Parathyroid adenoma (tissue), 2 donors: Measurements from ENCODE around the gene AHNAK2.

Experiments
- H2AFZ ChIP-seq: fragments of 300-600 bp; sonication (generic); one replicate; pipeline ENCODE4 v1.7.0; 2017; ENCODE audit warnings: antibody characterized with exemption, mild to moderate bottlenecking
- H3K27ac ChIP-seq: fragments of 300-600 bp; sonication (generic); one replicate; pipeline ENCODE4 v1.7.0; 2017
- H3K27me3 ChIP-seq: fragments of 300-600 bp; sonication (generic); one replicate; pipeline ENCODE4 v1.7.0; 2017; ENCODE audit warnings: low read length; ENCODE audit not compliant: control insufficient read depth, insufficient read depth
- H3K36me3 ChIP-seq: fragments of 300-600 bp; sonication (generic); one replicate; pipeline ENCODE4 v1.7.0; 2017; ENCODE audit warnings: low read length; ENCODE audit not compliant: control insufficient read depth, insufficient read depth
- H3K4me1 ChIP-seq: fragments of 300-600 bp; sonication (generic); one replicate; pipeline ENCODE4 v1.7.0; 2017; ENCODE audit warnings: control low read depth
- H3K4me2 ChIP-seq: fragments of 300-600 bp; sonication (generic); one replicate; pipeline ENCODE4 v1.7.0; 2017; ENCODE audit warnings: low read length
- H3K4me3 ChIP-seq: fragments of 300-600 bp; sonication (generic); one replicate; pipeline ENCODE4 v1.7.0; 2017; ENCODE audit warnings: low read depth, low read length
- H3K79me2 ChIP-seq: fragments of 300-600 bp; sonication (generic); one replicate; pipeline ENCODE4 v1.7.0; 2017; ENCODE audit warnings: control low read depth
- H3K9ac ChIP-seq: fragments of 300-600 bp; sonication (generic); one replicate; pipeline ENCODE4 v1.7.0; 2017; ENCODE audit warnings: mild to moderate bottlenecking
- H3K9me3 ChIP-seq: fragments of 300-600 bp; sonication (generic); one replicate; pipeline ENCODE4 v1.7.0; 2017; ENCODE audit warnings: low read length; ENCODE audit not compliant: control insufficient read depth
- TF ChIP-seq, protein P1 (sequence below): fragments of 300-600 bp; sonication (generic); IDR thresholded peaks from one replicate; pipeline ENCODE4 v1.7.0; 2017; ENCODE audit warnings: antibody characterized with exemption, mild to moderate bottlenecking
- donor health status: primary hyperparathyroidism.

AHNAK2 gene

DNA sequence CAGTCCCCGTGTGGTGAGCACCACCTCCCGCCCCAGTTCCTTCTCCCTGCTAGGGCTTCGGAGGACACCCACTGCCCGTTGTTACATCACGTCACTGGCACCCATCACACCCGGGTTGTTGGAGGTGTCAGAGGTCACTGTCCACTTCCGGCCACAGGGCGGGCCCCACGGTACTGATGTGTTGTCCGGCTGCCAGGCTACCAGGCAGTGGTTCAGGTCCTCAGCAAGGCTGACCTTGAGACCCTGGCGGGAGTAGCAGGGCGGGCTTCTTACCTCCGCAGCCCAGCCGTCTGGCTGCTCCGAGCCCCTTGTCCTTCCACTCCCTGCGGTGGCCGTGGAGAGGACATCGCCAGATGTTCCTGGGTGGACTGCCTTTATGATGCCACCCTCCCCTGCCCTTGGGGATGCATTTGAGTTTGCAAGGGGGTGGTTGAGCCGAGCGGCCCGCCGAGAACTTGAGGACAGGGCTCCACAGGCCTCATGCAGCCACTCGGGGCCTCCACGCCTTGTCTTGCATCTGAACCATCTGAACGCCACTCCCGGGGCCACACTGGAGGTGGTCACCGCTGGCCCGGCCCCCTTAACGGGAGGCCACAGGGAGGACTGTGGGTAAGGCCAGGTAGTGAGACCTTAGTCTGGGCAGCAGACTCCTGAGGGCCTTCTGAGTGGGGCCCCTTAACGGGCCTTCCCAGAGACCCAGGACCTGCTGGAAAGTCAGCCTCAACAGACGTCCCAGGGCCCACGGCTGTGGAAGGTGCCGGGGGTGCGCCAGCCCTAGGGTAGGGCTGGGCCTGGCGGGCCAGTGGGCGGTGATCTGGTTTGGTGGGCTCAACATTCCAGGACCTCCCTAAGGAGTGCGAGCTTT is 80.6 kb downstream of the AHNAK2 start:
- TF ChIP-seq, protein P1, sequence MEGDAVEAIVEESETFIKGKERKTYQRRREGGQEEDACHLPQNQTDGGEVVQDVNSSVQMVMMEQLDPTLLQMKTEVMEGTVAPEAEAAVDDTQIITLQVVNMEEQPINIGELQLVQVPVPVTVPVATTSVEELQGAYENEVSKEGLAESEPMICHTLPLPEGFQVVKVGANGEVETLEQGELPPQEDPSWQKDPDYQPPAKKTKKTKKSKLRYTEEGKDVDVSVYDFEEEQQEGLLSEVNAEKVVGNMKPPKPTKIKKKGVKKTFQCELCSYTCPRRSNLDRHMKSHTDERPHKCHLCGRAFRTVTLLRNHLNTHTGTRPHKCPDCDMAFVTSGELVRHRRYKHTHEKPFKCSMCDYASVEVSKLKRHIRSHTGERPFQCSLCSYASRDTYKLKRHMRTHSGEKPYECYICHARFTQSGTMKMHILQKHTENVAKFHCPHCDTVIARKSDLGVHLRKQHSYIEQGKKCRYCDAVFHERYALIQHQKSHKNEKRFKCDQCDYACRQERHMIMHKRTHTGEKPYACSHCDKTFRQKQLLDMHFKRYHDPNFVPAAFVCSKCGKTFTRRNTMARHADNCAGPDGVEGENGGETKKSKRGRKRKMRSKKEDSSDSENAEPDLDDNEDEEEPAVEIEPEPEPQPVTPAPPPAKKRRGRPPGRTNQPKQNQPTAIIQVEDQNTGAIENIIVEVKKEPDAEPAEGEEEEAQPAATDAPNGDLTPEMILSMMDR = no peak
- H3K9me3 ChIP-seq = no peaks in the 10 kb centered on the region
- no peak overlapping the region for H2AFZ ChIP-seq
- H3K4me3 ChIP-seq = no peak overlapping the region
- H3K27ac ChIP-seq = no peak overlapping the region
- H3K79me2 ChIP-seq = no peaks in the 10 kb centered on the region
- H3K9ac ChIP-seq = no peak overlapping the region
- H3K4me1 ChIP-seq = peaks cover 11% of the 10 kb centered on the region
- H3K27me3 ChIP-seq = no peaks in the 10 kb centered on the region
- no peaks in the 10 kb centered on the region for H3K36me3 ChIP-seq
- H3K4me2 ChIP-seq = no peak overlapping the region

DNA sequence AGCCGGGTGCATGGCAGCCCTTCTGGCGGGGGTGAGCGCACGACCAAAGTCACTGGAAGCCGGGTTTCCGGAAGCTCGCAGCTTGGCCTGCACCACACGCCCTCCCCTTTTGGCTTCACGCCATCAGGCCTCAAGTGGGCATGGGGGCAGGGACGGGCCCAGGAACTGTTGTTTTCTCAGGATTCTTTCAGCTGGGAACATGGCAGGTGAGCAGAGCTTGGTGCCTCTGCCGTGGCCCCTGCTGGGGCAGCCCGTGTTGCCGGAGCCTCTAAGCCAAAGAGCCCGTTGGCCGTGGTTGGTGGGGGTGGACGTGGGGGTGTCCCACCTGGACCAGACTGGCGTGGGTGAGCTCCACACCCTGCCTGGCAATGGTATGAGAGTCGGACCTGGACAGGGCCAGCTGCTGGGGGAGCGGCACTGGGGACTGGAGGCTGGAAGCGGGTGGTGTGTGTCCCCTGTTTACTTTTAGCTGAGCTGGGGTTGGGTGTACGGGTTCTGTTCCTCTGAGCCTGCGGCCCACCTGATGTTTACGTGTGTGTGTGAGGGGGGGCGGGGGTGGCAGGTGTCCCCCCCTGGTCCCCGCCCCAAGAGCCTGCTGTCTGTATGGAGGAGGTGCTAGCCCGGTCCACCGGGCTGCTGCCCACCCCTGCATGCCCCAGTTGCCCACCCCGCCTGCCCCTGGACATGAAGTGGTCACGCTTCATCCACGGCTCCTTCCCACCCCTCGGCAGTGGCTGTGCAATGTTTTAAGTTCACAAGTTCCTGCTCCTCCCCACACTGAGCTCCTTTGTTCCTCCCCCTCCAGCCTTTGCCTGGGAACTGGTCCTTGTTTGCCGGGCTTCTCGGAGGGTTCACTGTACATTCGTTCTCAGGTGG is 82.2 kb downstream of the AHNAK2 start:
- H3K79me2 ChIP-seq = no peaks in the 10 kb centered on the region
- TF ChIP-seq, protein P1 = no peak
- no peak overlapping the region for H3K4me3 ChIP-seq
- no peak overlapping the region for H3K4me2 ChIP-seq
- no peak overlapping the region for H3K27ac ChIP-seq
- no peaks in the 10 kb centered on the region for H3K9me3 ChIP-seq
- H3K27me3 ChIP-seq = no peaks in the 10 kb centered on the region
- peaks cover 11% of the 10 kb centered on the region for H3K4me1 ChIP-seq
- H2AFZ ChIP-seq = peak overlapping the region; percentile 25
- no peaks in the 10 kb centered on the region for H3K36me3 ChIP-seq
- H3K9ac ChIP-seq = no peak overlapping the region

DNA sequence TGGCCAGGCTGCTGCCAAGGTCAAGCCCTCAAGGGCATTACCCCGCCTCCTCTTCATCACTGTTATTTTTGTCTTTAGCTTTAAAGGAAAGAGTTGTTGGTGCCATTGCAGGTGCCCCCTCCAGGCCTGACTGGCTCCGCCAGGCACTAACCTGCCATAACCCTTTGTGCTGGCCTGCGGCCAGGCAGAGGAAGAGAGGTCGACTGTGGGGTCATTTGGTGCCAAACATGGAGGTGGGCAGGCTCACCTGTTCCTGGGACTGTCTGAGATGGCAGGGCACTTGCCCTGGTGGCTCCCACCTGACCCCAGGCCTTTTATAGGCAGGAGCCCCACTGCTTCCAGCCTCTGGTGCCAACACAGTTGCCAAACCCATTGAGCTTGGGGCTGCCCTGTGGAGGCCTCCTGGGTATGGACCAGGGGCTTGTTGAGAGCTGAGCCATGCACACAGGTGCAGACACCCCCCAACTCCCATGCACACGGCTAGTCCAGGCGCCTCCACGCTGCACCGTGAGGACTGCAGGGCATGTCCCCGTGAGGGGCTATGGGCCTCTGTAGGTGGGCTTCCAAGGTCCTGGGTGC is 82.9 kb downstream of the AHNAK2 start:
- Histone ChIP-seq H3K4me2 (no peak overlapping the region), H3K4me3 (no peak overlapping the region), H3K79me2 (no peaks in the 10 kb centered on the region), H3K9me3 (no peaks in the 10 kb centered on the region), H3K27ac (peak overlapping the region; percentile 54), H3K27me3 (no peaks in the 10 kb centered on the region), H3K36me3 (no peaks in the 10 kb centered on the region), H3K4me1 (peaks cover 11% of the 10 kb centered on the region), H3K9ac (no peak overlapping the region), H2AFZ (no peak overlapping the region)
- TF ChIP-seq, protein P1 = peak; percentile 14

DNA sequence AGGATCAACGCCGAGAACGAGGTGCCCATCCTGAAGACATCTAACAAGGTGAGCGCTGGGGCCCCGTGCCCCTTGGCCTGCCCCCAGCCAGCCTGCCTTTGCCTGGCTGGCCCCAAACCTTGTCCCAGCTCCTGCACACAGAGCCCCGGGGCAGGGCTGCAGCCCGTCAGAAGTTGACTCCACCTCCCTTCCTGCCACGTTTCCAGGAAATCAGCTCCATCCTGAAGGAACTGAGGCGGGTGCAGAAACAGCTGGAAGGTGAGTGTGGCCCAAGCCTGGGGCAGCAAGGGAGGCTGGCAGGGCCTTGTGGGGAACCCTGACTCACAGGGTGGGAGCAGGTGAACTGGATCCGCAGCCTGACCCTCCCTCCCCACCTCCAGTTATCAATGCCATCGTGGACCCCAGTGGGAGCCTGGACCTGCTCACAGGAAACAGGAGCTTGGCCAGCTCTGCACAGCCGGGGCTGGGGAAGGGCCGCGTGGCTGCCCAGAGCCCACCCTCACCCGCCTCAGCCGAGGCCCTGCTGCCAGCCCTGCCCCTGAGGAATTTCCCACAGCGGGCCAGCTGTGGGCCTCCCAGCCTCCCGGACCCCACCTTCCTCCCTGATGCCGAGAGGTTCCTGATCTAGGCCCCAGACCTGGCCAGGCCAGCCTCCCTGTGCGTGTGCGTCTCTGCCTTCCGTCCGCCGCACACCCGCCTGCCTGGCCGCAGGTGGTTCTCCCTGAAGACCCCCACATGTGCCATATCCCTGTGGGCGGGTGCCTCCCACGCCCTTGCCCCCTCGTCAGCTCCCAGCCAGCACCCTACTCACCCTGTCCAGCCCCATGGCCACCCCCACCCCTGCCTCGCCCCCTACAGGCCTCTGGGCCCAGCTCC is 83.6 kb downstream of the AHNAK2 start:
- Histone ChIP-seq H3K4me3 (no peak overlapping the region), H3K9me3 (no peaks in the 10 kb centered on the region), H3K9ac (no peak overlapping the region), H3K4me2 (no peak overlapping the region), H3K36me3 (no peaks in the 10 kb centered on the region), H2AFZ (no peak overlapping the region), H3K79me2 (no peaks in the 10 kb centered on the region), H3K27me3 (no peaks in the 10 kb centered on the region), H3K4me1 (peaks cover 11% of the 10 kb centered on the region), H3K27ac (no peak overlapping the region)
- TF ChIP-seq, protein P1 = no peak
